ENCODE data around the gene PALLD.

PALLD gene

GRCh38 chr4:168741281-168742173 lies 244.7 kb downstream of the PALLD start:
- in situ Hi-C loops (cut with MboI; ENCODE audit: low sequenced_read_pairs), result no loop called here

GRCh38 chr4:168743131-168743530 lies 246.3 kb downstream of the PALLD start:
- in situ Hi-C loops (cut with MboI; ENCODE audit: low sequenced_read_pairs), result no loop called here

- in situ Hi-C loops (cut with MboI; ENCODE audit: low sequenced_read_pairs), result no loop called here
Observed at GRCh38 chr4:168743601-168744000, 246.7 kb downstream of the PALLD start.

GRCh38 chr4:168744021-168744420 lies 247.2 kb downstream of the PALLD start:
- in situ Hi-C loops (cut with MboI; ENCODE audit: low sequenced_read_pairs), result no loop called here

- in situ Hi-C loops (cut with MboI; ENCODE audit: low sequenced_read_pairs), result no loop called here
Observed at GRCh38 chr4:168748807-168749206, 252.0 kb downstream of the PALLD start.

DNA sequence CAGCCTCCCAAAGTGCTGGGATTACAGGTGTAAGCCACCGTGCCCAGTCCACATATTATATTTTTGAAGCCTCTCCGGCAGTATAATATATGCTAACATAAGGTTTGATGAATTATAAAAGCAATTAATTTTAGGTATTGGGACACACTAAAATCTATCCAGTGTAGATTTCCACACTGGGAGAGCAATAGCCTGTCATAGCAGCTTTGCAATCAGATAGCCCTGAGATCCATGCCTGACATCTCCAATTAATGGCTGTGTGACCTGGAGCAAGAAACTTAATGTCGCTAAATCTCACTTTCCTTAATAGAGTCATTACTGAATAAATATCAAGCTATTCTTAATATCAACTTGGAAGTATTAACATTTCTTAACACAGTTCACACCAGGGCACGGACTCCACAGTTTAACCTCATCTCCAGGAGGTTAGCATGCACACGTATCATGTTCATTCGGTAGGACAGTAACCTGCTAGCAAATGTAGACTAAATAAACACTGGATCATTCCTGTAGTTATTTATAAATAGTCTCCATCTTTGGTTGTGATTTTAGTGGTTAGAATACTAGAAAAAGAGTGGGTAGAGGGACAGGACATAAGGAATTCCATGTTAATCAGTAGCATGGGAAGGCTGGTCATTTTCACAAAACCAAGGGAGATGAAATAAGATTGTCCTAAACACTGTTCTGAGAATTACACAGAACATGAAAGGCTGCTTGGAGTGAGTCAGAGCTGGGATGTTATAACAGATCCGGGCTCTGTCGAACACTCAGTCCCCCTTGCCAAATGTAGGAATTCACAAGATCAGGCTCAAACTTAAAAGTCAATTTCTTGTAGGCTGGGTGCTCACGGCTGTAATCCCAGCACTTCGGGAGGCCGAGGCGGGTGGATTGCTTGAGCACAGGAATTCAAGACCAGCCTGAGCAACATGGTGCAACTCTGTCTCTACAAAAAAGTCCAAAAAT lies 254.7 kb downstream of the PALLD start:
- in situ Hi-C loops (cut with MboI; ENCODE audit: low sequenced_read_pairs), result no loop called here

DNA sequence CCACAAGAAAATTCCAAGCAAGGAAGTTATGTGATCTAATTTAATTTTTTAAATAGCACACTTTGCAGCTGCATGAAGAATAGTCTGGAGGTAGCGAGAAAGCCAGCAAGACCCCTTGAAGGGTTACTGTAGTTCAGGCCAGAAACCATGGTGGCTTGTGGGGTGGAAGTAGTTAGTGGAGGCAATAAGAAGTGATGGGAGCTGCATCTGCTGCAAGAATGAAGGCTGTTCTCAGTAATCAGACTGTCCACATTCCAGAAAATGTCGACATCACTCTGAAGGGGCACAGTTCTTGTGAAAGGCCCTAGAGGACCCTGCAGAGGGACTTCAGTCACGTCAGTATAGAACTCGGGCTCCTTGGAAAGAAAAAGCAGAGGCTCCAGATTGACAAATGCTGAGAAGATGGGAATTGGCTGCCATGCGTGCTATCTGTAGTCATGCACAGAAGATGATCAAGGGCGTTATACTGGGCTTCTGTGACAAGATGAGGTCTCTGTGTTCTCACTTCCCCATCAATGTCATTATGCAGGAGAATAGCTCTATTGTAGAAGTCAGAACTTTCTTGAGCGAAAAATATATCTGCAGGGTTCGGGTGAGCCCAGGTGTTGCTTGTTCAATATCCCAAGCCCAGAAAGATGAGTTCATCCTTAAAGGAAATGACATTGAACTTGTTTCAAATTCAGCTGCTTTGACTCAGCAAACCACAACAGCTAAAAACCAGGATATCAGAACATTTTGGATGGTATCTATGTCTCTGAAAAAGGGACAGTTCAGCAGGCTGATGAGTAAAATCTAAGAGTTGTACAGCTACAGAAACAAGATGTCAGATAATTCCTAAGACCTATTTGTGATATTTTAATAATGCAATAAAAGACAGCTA lies 259.0 kb downstream of the PALLD start:
- in situ Hi-C loops (cut with MboI; ENCODE audit: low sequenced_read_pairs), result no loop called here

GRCh38 chr4:168757500-168757899 lies 260.6 kb downstream of the PALLD start:
- in situ Hi-C loops (cut with MboI; ENCODE audit: low sequenced_read_pairs), result no loop called here

DNA sequence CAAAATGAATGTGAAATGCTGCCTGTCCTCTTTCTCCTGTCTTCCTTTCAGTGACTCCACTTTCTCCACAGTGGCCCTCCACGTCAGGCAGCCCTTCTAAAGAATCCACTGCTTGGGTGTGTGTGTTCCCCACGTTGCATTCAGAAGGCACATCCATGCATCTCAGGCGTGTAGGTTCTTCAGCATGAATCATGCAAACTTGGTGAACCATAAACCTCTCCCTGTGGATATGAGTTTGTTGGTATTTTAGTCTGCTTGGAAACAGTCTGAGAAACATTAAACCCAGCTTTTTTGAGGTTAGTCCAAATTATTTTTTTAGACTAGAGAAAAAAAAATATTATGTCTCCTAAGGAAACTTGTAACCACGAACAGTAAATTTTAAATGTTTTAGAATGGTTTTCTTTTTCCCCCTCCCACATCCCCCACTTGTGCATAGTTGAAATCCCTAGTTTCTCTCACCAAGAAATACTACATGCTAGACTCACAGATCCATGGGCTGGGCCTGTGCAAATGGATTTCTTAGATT lies 261.6 kb downstream of the PALLD start:
- in situ Hi-C loops (cut with MboI; ENCODE audit: low sequenced_read_pairs), result no loop called here

- in situ Hi-C loops (cut with MboI; ENCODE audit: low sequenced_read_pairs), result no loop called here
Observed at GRCh38 chr4:168759321-168759720, 262.5 kb downstream of the PALLD start.

DNA sequence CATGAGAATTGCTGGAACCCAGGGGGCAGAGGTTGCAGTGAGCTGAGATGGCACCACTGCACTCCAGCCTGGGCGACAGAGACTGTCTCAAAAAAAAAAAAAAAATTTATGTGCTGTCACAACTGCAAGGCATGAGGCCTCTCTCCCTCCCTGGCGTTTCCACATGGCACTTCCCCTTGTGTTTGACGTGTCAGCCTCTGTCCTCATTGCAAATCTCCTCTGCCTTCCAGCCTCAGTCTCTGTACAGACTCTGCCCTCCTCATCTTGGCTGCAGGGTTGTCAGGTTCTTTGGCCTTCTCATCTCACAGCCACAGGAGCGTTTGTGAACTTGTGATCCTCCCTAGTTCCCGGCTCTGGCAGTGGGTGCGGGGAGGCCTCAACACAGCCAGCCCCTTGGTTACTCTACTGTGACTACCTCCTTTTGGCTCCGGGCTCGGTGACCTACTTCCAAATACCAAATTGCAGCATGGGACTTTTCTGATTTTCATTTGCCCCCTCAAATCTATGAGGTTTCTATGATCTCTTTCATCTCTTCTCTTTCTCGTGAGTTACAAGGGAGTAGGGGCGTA lies 263.2 kb downstream of the PALLD start:
- in situ Hi-C loops (cut with MboI; ENCODE audit: low sequenced_read_pairs), result no loop called here

DNA sequence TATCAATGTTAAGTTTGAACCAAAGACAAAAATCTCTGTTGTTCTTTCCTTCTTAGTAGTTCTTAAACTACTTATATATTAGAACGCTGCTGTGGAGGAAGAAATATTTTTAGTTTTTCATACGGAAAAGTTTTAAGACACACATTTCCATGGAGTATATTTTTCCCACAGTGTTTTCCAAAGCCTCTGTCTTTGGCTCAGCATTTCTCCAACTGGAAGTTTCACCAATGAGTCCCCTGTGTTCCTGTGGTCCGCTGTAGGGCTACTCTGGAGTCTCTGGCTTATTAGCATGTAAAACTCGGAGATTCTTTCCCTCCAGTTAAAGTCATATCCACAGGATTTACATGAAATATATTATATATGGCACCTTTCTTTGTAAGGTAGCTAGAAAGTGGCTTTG lies 264.2 kb downstream of the PALLD start:
- in situ Hi-C loops (cut with MboI; ENCODE audit: low sequenced_read_pairs), result no loop called here

DNA sequence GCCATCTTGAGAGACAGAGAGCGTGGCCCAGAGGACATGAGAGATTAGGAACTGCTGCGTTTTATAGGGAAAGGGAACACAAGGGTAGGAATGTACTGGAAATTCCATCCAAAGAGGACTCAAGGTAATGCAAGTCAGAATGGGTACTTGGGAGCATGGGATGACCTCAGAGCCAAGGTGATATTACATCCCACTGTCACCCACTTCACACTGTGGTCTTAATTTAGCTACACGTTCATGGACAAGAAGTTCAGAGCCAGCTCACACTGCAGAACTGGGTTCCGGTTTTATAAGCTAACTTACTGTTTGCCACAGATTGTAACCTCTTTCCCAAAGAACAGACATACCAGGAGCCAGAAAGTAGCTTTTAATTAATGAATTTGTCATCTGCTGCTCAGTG lies 268.5 kb downstream of the PALLD start:
- in situ Hi-C loops (cut with MboI; ENCODE audit: low sequenced_read_pairs), result no loop called here

DNA sequence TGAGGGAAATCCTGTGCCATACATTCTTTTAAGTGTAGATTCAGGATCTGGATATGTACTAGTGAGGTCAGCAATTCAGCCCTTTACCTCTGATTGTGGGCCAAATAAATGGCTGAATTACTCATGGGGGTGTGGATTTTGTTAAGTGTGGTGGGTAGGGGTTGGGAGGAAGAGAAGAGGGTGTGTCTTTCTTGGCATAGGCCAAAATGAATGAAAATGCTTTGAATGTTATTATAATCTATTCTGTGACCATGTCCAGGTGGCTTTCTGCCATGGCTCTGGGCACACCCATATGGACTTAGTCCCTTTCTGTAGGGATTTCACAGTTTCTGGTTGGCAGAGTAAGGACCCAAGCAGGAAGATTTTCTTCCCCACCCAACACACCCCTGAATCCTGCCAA lies 268.9 kb downstream of the PALLD start:
- in situ Hi-C loops (cut with MboI; ENCODE audit: low sequenced_read_pairs), result no loop called here

DNA sequence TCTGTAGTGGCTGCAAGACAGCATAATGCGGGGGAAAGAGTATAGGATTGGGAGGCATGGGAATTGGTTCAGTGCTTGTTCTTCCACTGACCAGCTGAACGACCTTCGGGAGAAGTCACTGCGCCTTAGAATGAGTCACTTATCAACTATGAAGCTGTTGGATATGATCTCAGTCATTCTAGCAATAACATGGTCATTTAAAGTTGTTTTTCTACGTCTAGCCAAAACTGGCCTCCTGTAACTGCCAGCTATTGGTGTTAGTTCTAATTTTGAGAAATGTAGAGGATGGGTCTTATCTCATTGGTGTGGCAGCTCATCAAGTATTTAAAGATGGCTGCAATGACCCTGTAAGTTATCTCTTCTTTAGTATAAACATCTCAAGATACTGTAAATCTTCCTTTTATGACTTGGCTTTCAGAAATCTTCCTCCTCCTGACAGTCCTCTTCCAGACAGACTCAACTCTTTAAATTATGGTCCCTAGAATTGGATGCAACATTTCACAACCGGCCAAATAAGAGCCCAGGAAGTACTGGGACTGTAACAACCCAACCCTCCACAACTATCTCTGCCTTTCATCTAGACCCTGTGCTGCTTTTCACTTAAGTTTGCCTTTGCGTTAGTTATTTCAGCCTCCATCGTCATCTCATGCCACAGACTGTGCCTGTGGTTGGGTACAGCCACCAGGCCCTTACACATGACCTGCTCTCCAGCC lies 269.9 kb downstream of the PALLD start:
- in situ Hi-C loops (cut with MboI; ENCODE audit: low sequenced_read_pairs), result no loop called here

GRCh38 chr4:168769416-168769815 lies 272.6 kb downstream of the PALLD start:
- in situ Hi-C loops (cut with MboI; ENCODE audit: low sequenced_read_pairs), result no loop called here

DNA sequence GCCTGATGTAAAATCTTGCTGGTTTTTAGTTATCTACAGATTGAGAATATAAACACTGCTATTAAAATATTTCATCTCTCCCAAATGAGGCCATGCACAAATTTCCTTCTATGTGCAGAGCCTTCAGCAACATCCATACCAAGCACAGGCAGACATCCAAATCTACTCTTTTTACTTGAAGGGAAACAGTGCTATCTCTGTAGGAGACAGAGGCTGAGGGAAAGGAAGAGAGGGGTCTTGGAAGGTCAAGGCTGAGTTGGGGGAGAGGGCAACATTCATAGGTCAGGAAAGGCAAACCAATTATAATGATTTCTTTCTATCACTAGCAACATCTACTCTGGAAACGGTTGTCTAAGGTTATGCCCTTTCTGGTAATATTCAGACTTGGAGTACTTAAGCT lies 273.0 kb downstream of the PALLD start:
- in situ Hi-C loops (cut with MboI; ENCODE audit: low sequenced_read_pairs), result no loop called here

GRCh38 chr4:168771251-168771650 lies 274.4 kb downstream of the PALLD start:
- in situ Hi-C loops (cut with MboI; ENCODE audit: low sequenced_read_pairs), result no loop called here

- in situ Hi-C loops (cut with MboI; ENCODE audit: low sequenced_read_pairs), result no loop called here
Observed at GRCh38 chr4:168773388-168774195, 276.7 kb downstream of the PALLD start.

All from hTERT RPE-1 (cell line).